Anterior cingulate cortex (tissue), 58 donors: ENCODE results near the gene CNTN1.
"Not testable (repeated sequence)": the region's sequence is repeated elsewhere in the genome, so short reads cannot be mapped to it uniquely, and the experiment has no call there.

Experiments used
- DNase-seq, 58 donors: peaks; one replicate each; lab custom pipeline; 2025; lab: John Stamatoyannopoulos, UW

CNTN1 gene

GRCh38 chr12:40697566-40698259 lies 5.5 kb downstream of the CNTN1 start:
- DNase-seq = no peak

DNA sequence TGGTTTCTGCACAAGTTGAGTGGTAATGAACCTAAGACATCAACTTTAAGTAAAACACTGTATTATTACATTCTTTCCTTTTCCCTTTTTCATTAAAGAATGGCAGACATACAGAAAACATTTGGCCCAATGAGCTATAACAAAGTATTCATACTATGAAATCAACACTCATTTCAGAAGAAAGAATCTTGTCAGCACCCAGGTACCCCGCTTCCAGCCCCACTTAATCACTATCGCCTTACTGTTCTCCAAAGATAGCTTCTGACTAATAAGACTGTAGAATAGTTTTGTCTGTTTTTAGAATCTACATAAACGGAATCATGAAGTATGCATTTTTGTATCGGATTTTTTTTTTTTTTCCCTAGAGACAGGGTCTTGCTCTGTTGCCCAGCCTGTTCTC lies 9.5 kb downstream of the CNTN1 start:
- DNase-seq = no peak

GRCh38 chr12:40711121-40711520 lies 18.9 kb downstream of the CNTN1 start:
- DNase-seq = no peak

GRCh38 chr12:40714636-40715035 lies 22.4 kb downstream of the CNTN1 start:
- no peak for DNase-seq

GRCh38 chr12:40716037-40716436 lies 23.8 kb downstream of the CNTN1 start:
- no peak for DNase-seq

DNA sequence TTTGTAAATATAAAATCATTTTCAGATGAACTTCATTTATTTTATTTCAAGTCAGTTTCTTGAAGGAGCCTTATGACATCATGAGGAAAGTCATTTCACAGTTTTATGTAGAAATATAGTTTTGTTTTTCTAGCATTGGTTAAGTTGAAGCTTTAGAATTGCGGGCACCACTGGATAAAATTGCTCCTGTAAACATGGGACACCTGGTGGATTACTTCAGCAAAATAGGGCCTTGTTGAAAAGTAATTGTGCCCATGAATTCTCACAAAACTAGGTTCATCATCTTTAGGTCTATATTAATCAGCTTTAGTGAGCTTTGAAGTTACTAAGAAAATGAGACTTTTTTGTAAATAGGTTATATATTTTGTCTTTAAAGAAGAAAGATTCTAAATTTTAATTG lies 25.3 kb downstream of the CNTN1 start:
- no peak for DNase-seq

GRCh38 chr12:40718878-40719372 lies 26.7 kb downstream of the CNTN1 start:
- DNase-seq = no peak

- no peak for DNase-seq
Measured at GRCh38 chr12:40723001-40723400, 30.8 kb downstream of the CNTN1 start.

DNA sequence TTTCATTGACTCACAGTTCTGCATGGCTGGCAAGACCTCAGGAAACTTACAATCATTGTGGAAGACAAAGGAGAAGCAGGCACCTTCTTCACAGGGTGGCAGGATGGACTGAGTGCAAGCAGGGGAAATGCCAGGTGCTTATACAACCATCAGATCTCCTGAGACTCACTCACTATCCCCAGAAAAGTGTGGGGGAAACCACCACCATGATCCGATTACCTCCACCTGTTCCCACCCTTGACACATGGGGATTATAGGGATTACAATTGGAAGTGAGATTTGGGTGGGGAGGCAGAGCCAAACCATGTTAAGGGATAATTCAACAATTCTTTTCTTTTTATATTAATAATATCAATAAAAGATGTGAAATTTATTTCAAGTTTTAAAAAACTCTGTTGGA lies 34.1 kb downstream of the CNTN1 start:
- no peak for DNase-seq

DNA sequence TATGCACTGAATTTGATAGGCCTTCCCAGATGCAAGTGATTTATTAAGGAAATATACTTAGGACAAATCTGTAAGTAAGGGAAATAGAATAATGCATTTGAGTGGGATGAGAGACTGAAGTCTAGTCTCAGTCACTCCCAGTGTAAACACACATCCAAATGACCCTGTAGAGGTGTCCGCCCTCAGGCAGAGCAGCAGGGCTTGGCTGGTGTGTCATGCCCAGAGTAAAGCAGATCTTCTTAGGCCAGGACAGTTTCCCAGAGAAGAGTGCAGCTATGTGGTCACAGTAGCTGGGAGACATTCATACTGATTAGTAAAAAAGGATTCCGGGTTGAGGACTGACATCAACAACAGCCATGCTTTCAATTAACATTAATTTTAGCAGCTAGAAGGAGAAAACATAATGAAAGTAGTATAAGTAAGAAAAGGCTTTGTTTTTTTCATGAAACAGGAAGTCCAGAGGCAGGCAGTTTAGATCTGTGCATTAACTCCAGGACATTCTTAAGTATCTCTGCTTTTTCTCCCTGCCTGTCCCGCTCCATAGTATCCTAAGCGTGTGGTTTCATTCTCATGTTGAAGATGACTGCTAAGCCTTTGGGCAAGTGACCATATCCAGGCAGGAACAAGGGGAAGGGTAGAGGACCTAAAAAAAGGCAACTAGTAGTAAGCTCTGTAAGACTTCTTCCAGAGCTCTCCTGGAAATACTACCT lies 35.7 kb downstream of the CNTN1 start:
- no peak for DNase-seq

DNA sequence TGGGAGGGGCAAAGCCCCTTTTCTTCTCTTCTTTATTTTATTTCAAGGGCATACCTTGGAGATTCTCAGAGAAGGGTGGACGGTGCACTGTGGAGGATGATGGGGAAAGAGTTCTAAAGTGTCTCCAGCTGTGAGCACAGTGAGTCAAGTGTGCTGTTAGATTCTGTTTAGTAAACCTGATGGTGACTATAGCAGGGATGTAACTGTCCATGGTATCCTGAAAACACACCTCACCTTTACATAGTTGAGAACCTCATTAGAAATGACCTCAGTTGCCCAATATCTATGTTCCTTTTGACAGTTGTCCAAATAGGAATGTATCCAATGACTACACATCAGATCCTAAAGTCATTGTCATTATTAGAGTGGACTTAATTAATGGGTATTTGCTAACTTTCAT lies 38.0 kb downstream of the CNTN1 start:
- DNase-seq = no peak

- DNase-seq = no peak
Measured at GRCh38 chr12:40733871-40734270, 41.6 kb downstream of the CNTN1 start.

DNA sequence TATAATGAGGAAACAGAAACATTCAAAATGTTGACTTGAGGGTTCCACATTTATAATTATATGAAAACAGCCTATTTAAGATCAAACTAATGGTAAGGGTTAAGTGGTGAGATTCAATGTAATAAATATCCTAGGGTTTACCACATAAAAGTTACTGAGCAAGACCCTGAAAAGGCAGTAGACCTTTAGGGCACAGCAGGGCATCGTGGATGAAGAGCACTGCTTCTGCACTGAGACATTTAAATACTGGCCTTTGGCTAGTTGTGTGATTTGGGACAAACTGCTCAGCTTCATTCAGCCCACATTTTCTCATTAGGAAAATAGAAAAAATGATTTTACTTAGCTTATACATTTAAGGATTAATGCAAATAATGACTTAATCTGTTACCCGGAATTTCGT lies 42.0 kb downstream of the CNTN1 start:
- no peak for DNase-seq

- no peak for DNase-seq
Measured at GRCh38 chr12:40735551-40736230, 43.5 kb downstream of the CNTN1 start.

- not testable (repeated sequence) for DNase-seq
Measured at GRCh38 chr12:40737416-40737815, 45.2 kb downstream of the CNTN1 start.

- DNase-seq = no peak
Measured at GRCh38 chr12:40738856-40739255, 46.6 kb downstream of the CNTN1 start.

GRCh38 chr12:40742041-40742440 lies 49.8 kb downstream of the CNTN1 start:
- peak in 1 of 58 donors; percentile 7 for DNase-seq

GRCh38 chr12:40745386-40745785 lies 53.1 kb downstream of the CNTN1 start:
- no peak for DNase-seq

DNA sequence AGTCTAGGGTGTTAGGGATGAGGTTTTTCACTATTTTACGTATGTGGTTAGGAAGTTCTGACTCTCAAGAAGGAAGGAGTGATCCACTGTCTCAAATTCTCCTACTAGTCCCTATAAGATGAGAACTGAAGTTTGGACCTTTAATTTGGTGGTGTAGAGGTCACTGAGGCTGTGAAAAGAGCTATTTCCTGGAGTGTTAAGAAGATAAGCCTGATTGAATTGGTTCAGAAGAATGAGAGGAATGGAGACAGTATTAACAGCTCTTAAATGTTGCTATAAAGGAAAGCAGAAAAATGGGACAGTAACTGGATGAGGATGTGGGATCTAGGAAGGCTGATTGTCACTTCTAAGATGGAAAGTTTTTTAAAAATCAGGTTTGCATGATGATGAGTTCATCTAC lies 57.6 kb downstream of the CNTN1 start:
- DNase-seq = no peak

- peak in 1 of 58 donors; percentile 12 for DNase-seq
Measured at GRCh38 chr12:40752011-40752410, 59.8 kb downstream of the CNTN1 start.

- no peak for DNase-seq
Measured at GRCh38 chr12:40760821-40761220, 68.6 kb downstream of the CNTN1 start.

DNA sequence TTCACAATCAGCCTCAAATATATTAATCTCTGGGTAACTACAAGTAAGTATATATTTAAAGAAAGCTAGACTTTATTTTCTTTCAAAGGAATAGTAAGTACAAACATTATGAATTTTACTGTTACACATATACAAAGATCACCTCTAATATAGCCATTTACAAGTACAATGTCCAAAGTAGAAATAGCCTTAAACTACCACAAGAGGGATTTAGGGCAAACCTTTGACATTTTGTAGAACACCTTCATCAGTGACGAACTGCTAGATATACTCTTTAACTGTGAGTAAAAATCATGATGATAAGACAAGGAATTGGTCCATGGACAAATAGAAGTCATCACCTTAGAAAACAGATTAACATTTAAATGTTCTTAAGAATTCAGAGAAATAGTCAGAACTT lies 69.8 kb downstream of the CNTN1 start:
- no peak for DNase-seq
